Stimulated activated CD4-positive, alpha-beta T cell treated with anti-CD3 and anti-CD28 coated beads, Interleukin-12 subunit alpha, Interleukin-12 subunit beta, amount 100 ng/mL, for 48 hours (primary cell): ENCODE measurements around the gene KIF5B.
A peak's percentile ranks its signal among the peaks of the same experiment; 100 is the strongest.
"Not testable (repeated sequence)": the region's sequence is repeated elsewhere in the genome, so short reads cannot be mapped to it uniquely, and the experiment has no call there.

Experiments
- DNase-seq, 3 donors: peaks; one replicate each; pipeline ENCODE4 v3.0.0-alpha.2; 2020; ENCODE audit warnings: low read depth in 2 of 3, low spot score in 1 of 3

Gene KIF5B

DNA sequence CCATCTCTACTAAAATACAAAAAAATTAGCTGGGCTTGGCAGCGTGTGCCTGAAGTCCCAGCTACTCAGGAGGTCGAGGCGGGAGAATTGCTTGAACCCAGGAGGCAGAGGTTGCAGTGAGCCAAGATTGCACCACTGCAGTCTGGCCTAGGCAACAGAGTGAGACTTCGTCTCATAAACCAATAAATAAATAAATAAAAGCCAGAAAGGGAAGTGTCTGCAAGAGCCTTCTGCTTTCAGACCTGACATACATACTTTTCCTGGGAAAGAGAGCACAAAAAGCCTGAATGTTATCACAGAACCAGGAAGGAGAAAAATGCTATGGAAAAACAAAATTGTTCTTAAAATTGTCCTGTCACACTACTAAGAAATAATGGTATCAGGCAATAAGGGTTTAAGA is 4.1 kb upstream of the KIF5B start:
- DNase-seq, result no peak

DNA sequence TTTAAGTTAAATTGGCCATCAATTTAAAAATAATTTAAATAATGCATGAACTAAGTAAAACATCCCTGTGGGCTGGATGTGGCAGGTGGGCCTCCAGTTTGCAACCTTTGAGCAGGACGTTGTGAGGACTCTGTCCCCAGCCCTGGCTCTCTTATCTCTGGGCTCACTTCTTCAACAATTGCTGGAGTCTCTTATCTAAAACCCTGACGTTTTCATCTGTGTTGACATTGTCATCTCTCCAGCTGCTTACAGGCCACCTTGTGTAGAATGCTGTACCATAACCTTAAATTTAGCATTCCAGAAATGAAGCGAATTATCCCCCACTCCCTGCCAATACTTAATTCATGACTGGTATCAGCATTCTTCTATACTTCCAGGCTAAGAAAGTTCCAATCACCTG is 3.2 kb upstream of the KIF5B start:
- no peak for DNase-seq

DNA sequence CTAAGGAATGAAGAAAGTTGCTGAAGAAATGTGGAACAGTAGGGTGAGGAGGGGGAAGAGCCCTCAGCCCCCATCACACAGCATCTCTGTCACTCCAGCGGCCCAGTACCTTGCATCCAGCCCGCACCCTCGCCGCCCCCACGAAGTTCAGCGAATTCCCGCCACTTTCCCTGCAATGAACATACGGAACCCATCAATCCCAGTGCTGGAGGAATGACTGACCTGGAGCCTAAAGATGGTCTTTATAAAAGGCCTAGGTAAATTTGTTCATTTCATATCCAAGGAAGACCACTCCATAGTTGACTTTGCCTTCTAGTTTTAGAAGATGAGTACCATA is 779 bp upstream of the KIF5B start:
- no peak for DNase-seq

DNA sequence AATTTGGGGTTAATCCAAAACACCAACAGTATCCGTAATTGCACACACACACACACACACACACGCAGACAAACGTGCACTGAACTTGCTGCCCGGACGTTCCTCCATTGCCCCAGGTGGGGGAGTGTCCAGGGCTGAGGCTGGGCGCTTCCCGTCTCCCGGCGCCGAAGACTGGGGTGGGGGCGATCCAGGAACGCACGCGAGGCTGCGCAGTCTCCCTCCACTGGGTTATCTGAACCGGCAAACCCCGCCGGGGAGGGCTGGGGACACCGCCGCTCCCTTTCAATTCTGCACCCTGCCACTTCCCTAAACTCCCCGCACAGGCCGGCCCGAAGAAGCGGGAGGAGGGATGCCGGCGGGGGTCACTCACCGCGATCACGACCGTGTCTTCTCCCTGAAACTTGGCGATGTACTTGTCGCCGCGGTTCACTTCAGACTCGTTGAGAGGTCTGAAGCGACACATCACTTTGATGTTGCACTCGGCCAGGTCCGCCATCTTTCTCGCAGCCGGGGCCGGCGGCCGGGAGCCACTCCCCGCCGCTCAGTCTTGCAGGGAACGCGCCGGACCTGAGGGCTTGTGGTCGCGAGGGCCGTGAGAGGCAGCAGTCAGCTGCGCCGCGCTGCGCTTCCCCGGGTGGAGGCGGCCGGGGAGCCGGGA is 618 bp downstream of the KIF5B start:
- DNase-seq, result peak; percentile 29 to 40 (median 30)

DNA sequence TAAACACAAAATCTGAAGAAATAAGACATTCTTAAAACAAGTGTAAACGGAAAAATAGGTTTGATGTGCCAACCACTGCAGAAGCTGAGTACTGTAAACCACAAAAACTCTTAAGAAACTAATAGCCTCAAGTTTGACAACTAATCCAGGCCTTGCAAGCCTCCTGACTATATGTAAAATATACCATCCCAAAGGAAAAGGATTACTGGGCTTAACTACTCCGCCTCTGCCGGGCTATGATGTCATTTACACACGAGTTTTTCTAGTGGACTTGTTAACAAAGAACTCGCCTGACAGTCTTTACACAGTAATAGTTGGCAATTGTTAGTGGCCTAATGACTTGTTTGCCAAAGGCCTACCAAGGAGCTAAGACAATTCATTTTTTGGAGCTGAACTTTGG is 2.1 kb downstream of the KIF5B start:
- DNase-seq, result no peak

DNA sequence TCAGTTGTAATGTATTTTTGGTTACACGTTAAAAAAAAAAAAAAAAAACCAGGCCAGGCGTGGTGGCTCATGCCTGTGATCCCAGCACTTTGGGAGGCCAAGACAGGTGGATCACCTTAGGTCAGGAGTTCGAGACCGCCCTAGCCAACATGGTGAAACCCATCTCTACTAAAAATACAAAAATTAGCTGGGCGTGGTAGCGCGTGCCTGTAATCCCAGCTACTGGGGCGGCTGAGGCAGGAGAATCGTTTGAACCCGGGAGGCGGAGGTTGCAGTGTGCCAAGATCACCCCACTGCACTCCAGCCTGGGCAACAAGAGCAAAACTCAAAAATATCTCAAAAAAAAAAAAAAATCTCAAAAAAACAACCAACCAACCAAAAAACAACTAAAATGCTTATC is 2.8 kb downstream of the KIF5B start:
- DNase-seq, result not testable (repeated sequence)

DNA sequence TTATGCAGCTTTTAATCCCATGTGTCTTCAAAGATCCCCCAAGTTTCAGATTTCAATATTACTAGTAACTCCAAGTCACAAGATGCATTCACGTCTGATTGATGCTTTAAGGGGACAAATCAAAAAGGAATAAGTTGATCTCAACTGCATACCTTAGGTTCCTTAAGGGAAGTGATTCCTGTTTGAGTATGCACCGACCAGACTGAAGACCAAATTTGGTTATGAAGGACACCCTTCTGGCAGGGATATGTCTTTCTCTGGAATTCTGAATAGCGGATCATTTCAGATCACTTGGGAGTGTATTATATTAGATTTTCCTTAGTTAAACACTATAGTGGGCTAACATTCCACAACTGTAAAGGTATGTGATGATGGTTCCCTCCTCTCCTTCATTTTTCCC is 4.3 kb downstream of the KIF5B start:
- no peak for DNase-seq

DNA sequence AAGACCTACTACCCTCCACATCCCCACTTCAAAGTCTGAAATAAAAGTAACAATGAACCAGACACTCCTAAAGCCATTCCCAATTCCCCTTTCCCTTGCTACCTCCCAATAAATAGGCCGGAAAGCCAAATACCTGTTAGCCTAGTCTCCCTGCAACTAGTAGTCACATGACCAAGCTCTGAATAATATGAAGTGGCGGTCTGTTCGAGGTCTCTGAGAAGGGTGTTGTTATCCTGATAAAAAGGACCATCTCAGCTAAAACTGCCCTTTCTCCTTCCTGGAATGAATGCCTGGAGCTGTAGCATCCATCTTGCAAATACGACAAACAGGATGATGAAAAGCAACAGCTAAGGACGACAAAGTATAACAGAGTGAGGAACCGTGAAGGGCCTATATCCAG is 6.0 kb downstream of the KIF5B start:
- DNase-seq, result no peak

DNA sequence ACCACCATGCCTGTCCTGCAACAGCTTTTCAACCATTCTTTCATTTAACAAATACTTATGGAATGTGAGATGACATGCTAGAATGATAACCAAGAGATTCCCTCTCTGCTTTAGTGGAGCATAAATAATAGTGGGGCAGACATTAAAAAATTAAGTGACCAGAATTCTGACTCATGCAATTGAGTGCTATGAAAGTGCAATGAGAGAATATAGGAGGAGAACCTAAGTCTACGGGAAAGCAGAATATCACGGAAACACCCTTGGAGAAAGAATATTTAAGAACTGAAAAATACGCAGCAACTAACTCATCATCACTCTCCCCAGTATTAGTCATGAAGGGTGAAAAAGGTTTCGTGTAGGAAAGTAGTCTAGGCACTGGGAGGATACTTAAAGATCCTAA is 7.1 kb downstream of the KIF5B start:
- DNase-seq, result no peak

DNA sequence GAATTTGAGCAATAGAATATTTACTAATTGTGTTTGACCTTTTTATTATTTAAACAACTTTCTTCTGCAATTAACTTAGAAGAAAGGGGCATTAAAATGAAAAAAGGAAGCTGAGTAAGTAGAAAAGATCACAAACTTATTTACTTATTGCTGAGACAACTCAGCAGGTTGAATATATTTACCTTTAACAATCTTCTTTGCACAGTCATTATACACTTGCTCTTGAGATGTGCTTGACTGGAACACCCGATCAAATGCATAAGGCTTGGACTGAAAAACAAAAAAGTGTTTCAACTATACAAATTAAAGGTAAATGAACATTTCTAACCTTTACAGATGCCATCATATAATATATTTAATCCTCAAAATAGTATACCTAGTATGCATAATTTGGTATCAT is 7.9 kb downstream of the KIF5B start:
- DNase-seq, result no peak

DNA sequence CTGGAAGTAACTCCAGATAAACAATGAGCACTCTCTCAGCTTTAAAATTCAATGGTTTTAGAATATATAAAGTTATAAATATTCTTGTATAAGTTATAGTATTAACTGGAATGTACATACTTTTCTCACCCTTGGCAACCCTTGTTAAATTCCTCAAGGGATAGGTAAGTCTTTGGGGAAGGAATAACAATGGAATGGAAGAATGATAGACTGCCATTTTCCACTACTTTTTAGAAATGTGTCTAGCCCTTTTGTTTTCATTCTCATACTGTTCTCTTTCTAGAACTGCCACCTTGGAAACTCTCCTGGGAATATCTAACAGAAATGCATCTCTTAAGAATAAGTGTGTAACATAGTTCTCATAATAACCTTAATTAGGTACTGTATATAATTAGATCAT is 8.3 kb downstream of the KIF5B start:
- DNase-seq, result no peak

DNA sequence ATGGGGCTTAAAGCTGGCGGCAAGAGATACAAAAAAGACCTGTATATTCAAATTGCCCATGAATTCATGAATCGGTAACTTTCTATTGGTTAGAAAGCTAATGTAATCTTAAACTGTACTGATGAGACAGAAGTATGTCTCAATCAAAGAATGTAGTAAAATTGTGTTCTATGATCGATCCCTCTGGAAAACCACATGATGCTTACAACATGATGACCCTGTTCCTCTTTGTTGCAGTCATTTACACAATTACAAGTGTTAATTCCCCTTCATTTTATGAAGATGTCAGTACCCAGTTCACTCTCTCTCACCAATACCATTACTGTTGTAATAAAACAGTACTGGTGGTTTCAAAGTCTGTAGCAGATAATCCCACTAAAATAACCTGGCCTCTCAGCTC is 10.1 kb downstream of the KIF5B start:
- DNase-seq, result no peak

DNA sequence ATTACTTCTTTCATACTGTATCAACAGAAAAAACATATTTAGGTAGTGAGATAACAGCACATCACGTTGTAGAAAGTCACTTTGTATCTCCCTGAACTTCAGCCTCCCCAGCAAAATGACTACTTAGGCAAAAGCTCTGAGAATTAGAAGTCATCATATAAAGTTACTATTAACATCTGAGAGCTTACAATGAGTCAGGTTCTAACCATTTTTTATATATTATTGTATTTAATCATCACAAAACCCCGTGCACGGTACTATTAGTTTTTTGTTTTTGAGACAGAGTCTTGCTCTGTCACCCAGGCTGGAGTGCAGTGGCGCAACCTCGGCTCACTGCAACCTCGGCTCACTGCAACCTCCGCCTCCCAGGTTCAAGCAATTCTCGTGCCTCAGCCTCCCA is 13.5 kb downstream of the KIF5B start:
- DNase-seq, result not testable (repeated sequence)

DNA sequence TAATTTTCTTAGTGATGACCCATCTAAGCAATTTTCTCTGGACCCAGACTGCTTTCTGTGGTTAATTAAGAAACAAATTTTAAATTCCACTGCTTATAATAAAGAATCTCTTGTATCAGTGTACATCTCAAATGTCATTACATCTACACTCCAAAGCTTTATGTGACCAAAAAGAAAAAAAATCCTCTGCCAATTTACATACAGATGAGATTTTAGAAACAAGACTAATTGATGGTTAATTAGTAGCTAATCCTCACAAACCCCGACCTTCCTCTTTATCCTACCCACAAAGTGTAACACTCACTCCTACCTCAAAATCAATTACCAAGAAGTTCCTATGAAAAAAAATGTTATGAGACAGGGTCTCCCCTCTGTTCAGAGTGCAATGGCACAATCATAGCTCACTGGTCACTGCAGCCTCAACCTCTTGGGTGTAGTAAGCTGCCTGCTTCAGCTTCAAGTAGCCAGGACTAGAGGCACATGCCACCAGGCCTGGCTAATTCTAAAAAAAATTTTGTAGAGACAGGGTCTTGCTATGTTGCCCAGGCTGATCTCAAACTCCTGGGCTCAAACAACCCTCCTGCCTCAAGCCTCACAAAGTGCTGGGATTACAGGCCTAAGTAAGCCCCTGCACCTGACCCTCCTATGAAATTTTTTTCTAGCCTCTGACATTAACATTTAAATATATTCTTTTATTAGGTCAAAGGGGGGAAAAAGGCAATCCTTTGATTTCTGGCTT is 14.8 kb downstream of the KIF5B start:
- no peak for DNase-seq

DNA sequence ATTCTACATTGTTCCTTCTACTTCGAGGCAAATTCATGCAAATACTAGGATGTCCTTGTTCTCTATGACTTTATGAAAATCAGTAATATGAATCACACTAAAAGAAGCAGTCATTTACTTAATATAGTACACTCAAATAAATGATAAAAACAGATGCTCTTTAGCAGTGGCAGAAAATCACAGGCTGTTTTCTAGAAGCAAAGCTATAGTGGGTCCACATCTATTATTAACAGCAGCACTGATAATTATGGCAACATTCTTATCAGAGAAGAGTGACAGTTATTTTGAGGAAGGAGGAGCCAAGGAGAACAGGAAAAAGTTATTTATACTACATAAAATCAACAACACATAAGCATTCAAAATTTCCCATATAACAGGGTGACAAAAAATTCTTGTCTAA is 16.5 kb downstream of the KIF5B start:
- DNase-seq, result no peak

DNA sequence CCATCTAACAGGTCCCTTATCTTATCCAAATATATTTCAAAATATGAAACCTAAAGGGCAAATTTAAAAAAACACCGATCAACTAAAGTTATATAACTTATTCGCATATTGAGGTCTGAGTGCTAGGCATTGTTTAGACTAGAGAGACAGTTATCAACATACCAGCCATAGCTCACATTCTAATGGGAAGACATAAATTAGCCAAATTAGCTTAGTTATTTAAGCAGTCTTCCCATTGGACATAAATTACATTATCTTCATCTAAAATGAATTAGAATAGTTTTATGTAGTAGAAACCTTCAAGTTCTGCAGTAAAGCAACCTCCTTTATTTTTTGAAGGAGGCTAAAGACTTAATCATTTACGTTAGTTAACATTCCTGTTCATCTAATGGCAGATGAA is 17.4 kb downstream of the KIF5B start:
- no peak for DNase-seq

DNA sequence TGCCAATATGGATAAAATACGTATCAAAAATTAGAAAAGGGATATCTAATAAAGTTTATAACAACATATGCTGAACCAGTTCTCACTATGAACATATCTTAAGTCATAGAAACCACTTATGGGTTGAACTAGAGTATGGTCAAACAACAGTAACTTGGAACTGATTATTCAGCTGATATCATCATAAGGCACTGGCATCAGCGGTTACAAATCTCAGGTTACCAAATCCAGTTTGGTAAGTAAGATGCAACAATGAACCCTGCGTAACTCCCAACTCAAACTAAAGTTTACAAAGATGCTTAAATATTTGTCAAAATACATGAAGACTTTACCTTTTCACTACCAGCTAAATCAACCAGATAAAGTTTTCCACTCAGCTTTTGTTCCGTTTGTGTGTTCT is 19.3 kb downstream of the KIF5B start:
- no peak for DNase-seq

DNA sequence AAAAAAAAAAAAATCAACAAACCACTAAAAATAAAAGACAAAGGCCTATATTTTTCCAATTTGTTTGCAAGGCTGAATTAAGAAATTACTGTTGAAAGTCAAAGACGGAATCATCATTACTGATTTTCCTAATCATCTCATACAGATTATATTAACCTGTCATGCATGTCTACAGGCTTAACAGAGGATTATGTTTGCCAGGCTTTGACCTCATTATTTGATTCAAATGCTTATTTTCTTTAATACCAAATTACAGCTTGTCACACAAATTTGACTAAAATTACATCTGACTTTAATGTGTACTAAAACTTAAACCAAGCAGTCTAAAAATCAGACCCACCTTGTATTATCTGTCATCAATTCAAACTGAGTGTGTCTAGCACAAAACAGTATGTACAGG is 21.2 kb downstream of the KIF5B start:
- DNase-seq, result no peak

DNA sequence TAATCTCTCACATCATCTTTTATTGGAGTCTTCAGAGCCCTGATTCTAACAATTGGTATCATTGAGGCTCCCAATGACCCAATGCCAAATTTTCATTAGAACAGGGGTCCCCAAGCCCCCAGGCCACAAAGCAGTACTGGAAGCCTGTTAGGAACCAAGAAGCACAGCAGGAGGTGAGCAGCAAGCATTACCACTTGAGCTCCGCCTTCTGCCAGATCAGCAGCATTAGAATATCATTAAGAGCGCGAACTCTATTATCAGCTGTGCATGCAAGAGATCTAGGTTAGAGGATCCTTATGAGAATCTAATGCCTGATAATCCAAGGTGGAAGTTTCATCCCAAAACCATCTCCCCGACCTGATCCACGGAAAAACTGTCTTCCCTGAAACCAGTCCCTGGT is 23.1 kb downstream of the KIF5B start:
- DNase-seq, result no peak

DNA sequence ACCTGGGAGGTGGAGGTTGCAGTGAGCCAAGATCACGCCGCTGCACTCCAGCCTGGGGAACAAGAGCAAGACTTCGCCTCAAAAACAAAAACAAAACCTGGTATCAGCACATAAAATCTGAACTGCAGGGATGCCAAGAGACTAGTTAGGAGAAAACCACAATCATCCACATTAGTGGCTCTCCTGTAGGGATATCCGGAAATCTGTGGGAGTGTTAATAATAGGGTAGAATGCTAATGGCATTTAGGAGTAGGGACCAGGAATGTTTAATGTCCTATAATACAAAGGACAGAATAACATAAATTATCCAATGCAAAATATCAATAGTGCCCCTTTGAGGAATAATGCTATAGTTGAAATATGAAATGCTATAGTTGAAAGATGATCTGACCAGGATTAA is 24.3 kb downstream of the KIF5B start:
- DNase-seq, result no peak

DNA sequence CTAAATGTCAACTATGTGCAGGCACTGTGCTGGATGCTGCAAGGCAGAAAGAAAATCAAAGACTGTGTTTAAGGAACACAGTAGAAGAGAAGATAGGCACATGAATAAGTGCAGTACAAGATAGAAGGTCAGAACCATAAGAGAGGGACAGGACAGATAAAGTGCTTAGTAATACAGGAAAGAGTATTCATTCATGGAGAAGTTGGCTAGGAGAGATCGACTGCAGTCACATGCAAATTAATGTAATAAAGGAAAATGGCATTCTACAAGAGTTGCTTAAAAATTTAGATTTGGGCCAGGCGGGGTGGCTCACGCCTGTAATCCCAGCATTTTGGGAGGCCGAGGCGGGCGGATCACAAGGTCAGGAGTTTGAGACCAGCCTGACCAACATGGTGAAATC is 24.8 kb downstream of the KIF5B start:
- no peak for DNase-seq

DNA sequence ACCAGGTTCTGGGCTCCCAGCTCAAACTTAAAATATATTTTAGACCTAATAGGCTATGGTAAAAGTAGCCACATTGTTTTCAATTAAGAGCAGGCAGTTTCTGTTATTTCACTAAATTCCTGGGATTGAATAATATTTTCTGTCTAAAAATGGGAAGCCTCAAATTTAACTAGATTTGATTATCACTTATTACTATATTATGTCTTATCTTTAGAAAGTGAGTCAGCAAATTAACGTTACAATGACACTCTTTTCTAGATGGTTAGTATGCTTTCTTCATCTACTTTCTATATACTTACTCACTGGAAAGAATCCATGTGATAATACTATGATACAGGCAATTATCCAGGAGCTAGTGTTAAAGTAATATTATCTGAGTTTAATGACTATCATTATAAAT is 27.5 kb downstream of the KIF5B start:
- no peak for DNase-seq

DNA sequence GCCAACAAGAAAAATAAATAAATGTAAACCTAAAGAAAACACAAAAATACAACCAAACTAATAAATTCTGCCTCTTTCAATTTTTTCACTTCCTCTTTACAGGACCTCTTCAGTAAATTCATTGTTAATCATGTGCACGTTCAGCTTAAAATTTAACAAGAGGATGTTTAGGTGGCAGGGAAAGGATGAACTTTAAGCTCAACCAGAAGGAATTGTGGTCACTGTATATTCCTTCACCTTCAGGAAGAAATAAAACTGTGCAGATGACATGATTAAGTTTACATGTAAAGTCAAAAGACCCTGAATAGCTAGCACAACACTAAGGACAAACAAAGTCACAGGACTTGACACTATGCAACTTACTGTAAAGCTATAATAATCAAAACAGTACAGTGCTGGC is 33.0 kb downstream of the KIF5B start:
- DNase-seq, result no peak
